ENCODE measurements around the gene VAT1.

The VAT1 gene

GRCh38 chr17:42992872-42993271 is 29.3 kb downstream of the VAT1 start:
- H3K4me3 ChIP-seq (ENCODE audit: low read depth, low read length) = no peak overlapping the region
- DNase-seq (ENCODE audit: low read depth) = no peak
- TF ChIP-seq, protein P1, sequence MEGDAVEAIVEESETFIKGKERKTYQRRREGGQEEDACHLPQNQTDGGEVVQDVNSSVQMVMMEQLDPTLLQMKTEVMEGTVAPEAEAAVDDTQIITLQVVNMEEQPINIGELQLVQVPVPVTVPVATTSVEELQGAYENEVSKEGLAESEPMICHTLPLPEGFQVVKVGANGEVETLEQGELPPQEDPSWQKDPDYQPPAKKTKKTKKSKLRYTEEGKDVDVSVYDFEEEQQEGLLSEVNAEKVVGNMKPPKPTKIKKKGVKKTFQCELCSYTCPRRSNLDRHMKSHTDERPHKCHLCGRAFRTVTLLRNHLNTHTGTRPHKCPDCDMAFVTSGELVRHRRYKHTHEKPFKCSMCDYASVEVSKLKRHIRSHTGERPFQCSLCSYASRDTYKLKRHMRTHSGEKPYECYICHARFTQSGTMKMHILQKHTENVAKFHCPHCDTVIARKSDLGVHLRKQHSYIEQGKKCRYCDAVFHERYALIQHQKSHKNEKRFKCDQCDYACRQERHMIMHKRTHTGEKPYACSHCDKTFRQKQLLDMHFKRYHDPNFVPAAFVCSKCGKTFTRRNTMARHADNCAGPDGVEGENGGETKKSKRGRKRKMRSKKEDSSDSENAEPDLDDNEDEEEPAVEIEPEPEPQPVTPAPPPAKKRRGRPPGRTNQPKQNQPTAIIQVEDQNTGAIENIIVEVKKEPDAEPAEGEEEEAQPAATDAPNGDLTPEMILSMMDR (IDR thresholded peaks at IDR 0.05; ENCODE audit: control insufficient read depth, extremely low read depth, insufficient read depth) = no peak

DNA sequence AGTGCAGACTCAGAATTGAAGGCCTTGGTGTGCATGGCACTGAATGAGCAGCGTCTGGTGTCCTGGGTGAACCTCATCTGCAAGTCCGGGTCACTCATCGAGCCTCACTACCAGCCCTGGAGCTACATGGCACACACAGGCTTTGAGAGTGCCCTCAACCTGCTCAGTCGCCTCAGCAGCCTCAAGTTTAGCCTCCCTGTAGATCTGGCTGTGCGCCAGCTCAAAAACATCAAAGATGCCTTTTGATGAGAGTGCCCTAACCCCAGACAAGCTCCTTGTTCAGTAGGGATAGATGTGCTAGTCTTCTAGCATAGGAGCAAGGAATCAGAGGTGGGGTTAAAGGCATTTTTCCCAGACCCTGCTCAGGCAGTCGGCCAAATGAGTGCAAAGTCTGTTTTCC is 30.7 kb downstream of the VAT1 start:
- H3K4me3 ChIP-seq (ENCODE audit: low read depth, low read length) = no peak overlapping the region
- DNase-seq (ENCODE audit: low read depth) = no peak
- TF ChIP-seq, protein P1 (IDR thresholded peaks at IDR 0.05; ENCODE audit: control insufficient read depth, extremely low read depth, insufficient read depth) = no peak

DNA sequence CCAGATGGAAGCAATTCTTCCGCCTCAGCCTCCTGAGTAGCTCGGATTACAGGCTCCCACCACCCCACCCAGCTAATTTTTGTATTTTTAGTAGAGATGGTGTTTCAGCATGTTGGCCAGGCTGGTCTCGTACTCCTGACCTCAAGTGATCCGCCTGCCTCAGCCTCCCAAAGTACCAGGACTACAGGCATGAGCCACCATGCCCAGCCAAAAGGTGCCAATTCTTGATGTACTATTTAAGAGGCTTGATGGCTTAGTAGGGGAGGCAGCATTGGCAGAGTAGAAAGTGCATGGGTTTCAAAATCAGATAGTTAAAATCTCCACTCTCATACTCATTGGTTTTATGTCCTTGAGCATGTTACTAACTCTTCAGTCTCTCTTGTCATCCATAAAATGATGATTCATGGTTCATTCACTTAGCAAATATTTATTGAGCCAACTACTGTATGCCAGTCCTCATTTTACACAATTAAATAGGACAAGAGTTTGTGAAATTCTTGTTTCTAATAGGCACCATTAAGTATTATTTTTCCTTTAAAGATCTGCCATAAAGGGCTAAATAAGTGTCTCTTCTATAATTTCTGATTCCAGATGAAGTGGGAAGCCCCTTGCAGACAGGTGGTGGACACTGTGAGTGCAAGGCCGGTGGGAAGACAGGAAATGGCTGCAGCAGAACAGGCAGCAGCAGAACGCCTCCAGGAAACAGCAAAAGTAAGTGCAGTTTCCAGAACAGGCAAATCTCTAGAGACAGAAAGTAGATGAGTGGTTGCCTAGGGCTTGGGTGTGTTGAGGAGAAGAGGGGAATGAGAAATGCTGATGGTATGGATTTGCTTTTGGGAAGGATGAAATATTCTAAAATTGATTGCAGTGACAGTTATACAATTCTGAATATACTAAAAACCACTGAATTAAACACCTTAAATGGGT is 32.2 kb downstream of the VAT1 start:
- DNase-seq (ENCODE audit: low read depth) = peak; percentile 56
- TF ChIP-seq, protein P1 (IDR thresholded peaks at IDR 0.05; ENCODE audit: control insufficient read depth, extremely low read depth, insufficient read depth) = no peak
- no peak overlapping the region for H3K4me3 ChIP-seq (ENCODE audit: low read depth, low read length)

GRCh38 chr17:42989141-42989540 is 33.0 kb downstream of the VAT1 start:
- DNase-seq (ENCODE audit: low read depth) = no peak
- TF ChIP-seq, protein P1 (IDR thresholded peaks at IDR 0.05; ENCODE audit: control insufficient read depth, extremely low read depth, insufficient read depth) = no peak
- H3K4me3 ChIP-seq (ENCODE audit: low read depth, low read length) = no peak overlapping the region

GRCh38 chr17:42985225-42985624 is 37.0 kb downstream of the VAT1 start:
- DNase-seq (ENCODE audit: low read depth) = no peak
- TF ChIP-seq, protein P1 (IDR thresholded peaks at IDR 0.05; ENCODE audit: control insufficient read depth, extremely low read depth, insufficient read depth) = no peak
- no peak overlapping the region for H3K4me3 ChIP-seq (ENCODE audit: low read depth, low read length)

GRCh38 chr17:42982266-42982665 is 39.9 kb downstream of the VAT1 start:
- DNase-seq (ENCODE audit: low read depth) = peak; percentile 97
- H3K4me3 ChIP-seq (ENCODE audit: low read depth, low read length) = peak overlapping the region; percentile 91
- TF ChIP-seq, protein P1 (IDR thresholded peaks at IDR 0.05; ENCODE audit: control insufficient read depth, extremely low read depth, insufficient read depth) = no peak

Data from LNCaP clone FGC (cell line).